A673 (cell line): ENCODE measurements around the gene ACSL5. TPM values are rescaled to one million over a fixed set of nuclear protein-coding genes. Genes with fewer than 3 reads are reported as not detected.
"Not testable (repeated sequence)": the region's sequence is repeated elsewhere in the genome, so short reads cannot be mapped to it uniquely, and the experiment has no call there.

Source experiments
- BruUV-seq: library from RNA; stranded (reverse); fragments of 400-500 nt; replicated peaks from 2 replicates; lab custom pipeline; 2021; lab: Mats Ljungman, UMichigan
- CTCF ChIA-PET: fragments of 300-600 bp; sonication (Branson Sonifier 250); formaldehyde crosslinking; loops from one replicate; lab custom pipeline; 2022; ENCODE audit warnings: antibody characterized with exemption; lab: Charles Lee
- POLR2A ChIA-PET: fragments of 300-600 bp; sonication (Branson Sonifier 250); formaldehyde crosslinking; loops from one replicate; lab custom pipeline; 2022; ENCODE audit warnings: antibody characterized with exemption; ENCODE audit not compliant: low non-redundant PET; lab: Charles Lee
- DNase-seq: peaks from one replicate; pipeline ENCODE4 v3.0.0-alpha.2; 2015; ENCODE audit warnings: low spot score
- H3K27ac ChIP-seq: fragments of 200-600 bp; sonication (generic); 2 replicates; pipeline ENCODE4 v1.5.1; 2016; ENCODE audit warnings: mixed run types, low read depth, mild to moderate bottlenecking, mixed read lengths, antibody characterized with exemption, low read length; ENCODE audit not compliant: poor library complexity, severe bottlenecking
- H3K27me3 ChIP-seq: fragments of 200-600 bp; sonication (generic); replicated peaks from 2 replicates; pipeline ENCODE4 v1.6.1; 2017; ENCODE audit warnings: mixed run types, low read depth, mild to moderate bottlenecking, mixed read lengths, antibody characterized with exemption, low read length; ENCODE audit not compliant: insufficient read depth, poor library complexity
- H3K36me3 ChIP-seq: fragments of 200-600 bp; sonication (generic); 2 replicates; pipeline ENCODE4 v1.6.1; 2016; ENCODE audit warnings: mixed run types, mild to moderate bottlenecking, mixed read lengths, antibody characterized with exemption, low read length; ENCODE audit not compliant: insufficient read depth, poor library complexity, severe bottlenecking
- H3K4me1 ChIP-seq: fragments of 200-600 bp; sonication (generic); 2 replicates; pipeline ENCODE4 v1.6.1; 2017; ENCODE audit warnings: mixed run types, mild to moderate bottlenecking, mixed read lengths, antibody characterized with exemption, low read length; ENCODE audit not compliant: insufficient read depth, poor library complexity, severe bottlenecking
- H3K4me3 ChIP-seq: fragments of 200-600 bp; sonication (generic); 2 replicates; pipeline ENCODE4 v1.5.1; 2016; ENCODE audit warnings: low read depth, mixed run types, mild to moderate bottlenecking, mixed read lengths, low read length; ENCODE audit not compliant: poor library complexity, severe bottlenecking
- H3K9me3 ChIP-seq: fragments of 200-600 bp; sonication (generic); 2 replicates; pipeline ENCODE4 v1.6.1; 2016; ENCODE audit warnings: mixed run types, low read depth, mild to moderate bottlenecking, mixed read lengths, antibody characterized with exemption, low read length; ENCODE audit not compliant: poor library complexity, severe bottlenecking
- EZH2 ChIP-seq: fragments of 200-600 bp; sonication (generic); IDR thresholded peaks from 2 replicates; pipeline ENCODE4 v1.6.1; 2017; ENCODE audit warnings: borderline replicate concordance, low read depth, mild to moderate bottlenecking, mixed read lengths, antibody characterized with exemption, low read length; ENCODE audit not compliant: poor library complexity, severe bottlenecking
- intact Hi-C: fragments of 100-400 bp; cut with micrococcal nuclease; formaldehyde crosslinking; loops from one replicate; pipeline ENCODE4 v1.10.0; 2022; ENCODE audit not compliant: unreplicated experiment
- total RNA-seq: library from RNA; stranded (reverse); gene quantifications from 2 replicates; pipeline ENCODE4 v1.2.3, GENCODE V29; 2021
- TF ChIP-seq, protein P1 (sequence below): fragments of 300-800, 200-600 bp; sonication (generic); conservative IDR thresholded peaks from 2 replicates; pipeline ENCODE4 v1.5.1; 2017; ENCODE audit warnings: low read depth, mild to moderate bottlenecking, antibody characterized with exemption, low read length, moderate library complexity, mixed read lengths

ACSL5 gene
- total RNA-seq, 1 experiment from 2014 or later = 1.0 TPM

DNA sequence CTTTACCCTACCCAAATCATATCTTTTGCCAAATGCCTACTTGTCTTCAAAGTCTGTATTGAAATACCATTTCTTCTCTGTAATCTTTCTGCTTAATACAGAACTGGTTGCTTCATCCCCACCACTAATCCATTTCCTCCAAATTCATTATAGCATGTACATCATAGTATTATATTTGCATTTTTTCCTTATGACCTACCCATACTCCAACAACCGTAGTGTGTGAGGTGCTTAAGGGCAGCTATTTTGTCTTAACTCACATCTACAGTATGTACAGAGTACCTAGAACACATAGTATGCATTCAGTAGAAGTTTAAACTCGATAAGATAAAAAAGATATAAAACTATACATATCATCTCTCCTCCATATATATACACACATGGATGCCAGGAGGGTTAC, 23.7 kb downstream of the ACSL5 start:
- BruUV-seq = no TSS peak
- intact Hi-C loops = no loop called here
- no peaks in the 10 kb centered on the region for H3K4me1 ChIP-seq
- no peaks in the 10 kb centered on the region for H3K9me3 ChIP-seq
- no peaks in the 10 kb centered on the region for H3K27me3 ChIP-seq
- no peak overlapping the region for H3K4me3 ChIP-seq
- ChIA-PET CTCF (no interaction called here), POLR2A (no interaction called here)
- no peak overlapping the region for H3K27ac ChIP-seq
- no peak for TF ChIP-seq EZH2
- TF ChIP-seq, protein P1, sequence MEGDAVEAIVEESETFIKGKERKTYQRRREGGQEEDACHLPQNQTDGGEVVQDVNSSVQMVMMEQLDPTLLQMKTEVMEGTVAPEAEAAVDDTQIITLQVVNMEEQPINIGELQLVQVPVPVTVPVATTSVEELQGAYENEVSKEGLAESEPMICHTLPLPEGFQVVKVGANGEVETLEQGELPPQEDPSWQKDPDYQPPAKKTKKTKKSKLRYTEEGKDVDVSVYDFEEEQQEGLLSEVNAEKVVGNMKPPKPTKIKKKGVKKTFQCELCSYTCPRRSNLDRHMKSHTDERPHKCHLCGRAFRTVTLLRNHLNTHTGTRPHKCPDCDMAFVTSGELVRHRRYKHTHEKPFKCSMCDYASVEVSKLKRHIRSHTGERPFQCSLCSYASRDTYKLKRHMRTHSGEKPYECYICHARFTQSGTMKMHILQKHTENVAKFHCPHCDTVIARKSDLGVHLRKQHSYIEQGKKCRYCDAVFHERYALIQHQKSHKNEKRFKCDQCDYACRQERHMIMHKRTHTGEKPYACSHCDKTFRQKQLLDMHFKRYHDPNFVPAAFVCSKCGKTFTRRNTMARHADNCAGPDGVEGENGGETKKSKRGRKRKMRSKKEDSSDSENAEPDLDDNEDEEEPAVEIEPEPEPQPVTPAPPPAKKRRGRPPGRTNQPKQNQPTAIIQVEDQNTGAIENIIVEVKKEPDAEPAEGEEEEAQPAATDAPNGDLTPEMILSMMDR = no peak
- DNase-seq = no peak
- H3K36me3 ChIP-seq = no peaks in the 10 kb centered on the region

DNA sequence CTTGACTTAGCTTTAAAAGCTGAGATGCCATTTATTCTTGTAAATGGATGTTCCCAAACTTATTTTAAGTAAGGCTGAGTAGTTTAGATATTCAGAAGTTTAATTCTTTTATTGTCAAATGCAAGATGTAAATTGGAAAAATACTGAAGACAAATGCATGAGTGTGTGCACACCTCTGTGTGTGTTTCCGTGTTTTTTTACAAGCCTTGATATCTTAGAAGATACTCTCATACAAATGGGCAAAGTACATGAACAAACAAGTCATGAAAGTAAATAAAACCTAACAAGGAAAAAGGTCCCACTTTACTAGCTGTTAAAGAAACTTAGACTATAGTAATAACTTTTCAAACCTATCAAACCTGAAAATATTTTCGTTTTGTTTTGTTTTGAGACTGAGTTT, 29.0 kb downstream of the ACSL5 start:
- H3K4me3 ChIP-seq = no peak overlapping the region
- POLR2A ChIA-PET = no interaction called here
- H3K36me3 ChIP-seq = no peaks in the 10 kb centered on the region
- intact Hi-C loops = no loop called here
- TF ChIP-seq EZH2 = no peak
- TF ChIP-seq, protein P1 = no peak
- no peak overlapping the region for H3K27ac ChIP-seq
- CTCF ChIA-PET = no interaction called here
- H3K27me3 ChIP-seq = no peaks in the 10 kb centered on the region
- H3K4me1 ChIP-seq = no peaks in the 10 kb centered on the region
- no TSS peak for BruUV-seq
- DNase-seq = no peak
- no peaks in the 10 kb centered on the region for H3K9me3 ChIP-seq

DNA sequence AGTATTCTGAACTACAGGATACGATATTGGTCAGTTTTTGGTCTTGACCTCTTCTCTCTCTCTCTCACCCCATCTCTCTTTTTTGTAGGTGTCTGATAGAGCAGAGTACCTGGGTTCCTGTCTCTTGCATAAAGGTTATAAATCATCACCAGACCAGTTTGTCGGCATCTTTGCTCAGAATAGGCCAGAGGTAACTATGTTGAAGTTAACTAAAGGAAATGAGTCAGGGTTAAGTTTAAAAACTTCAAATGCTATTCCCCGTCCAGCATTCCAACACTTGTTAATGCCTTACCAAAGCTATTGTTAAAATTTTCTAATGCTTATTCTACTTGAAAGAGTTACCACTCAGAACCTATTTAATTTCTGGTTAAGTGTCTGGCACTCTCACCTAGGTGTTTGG, 30.7 kb downstream of the ACSL5 start:
- intact Hi-C loops = no loop called here
- Histone ChIP-seq H3K36me3 (no peaks in the 10 kb centered on the region), H3K27me3 (peaks cover 6% of the 10 kb centered on the region), H3K4me1 (no peaks in the 10 kb centered on the region), H3K9me3 (no peaks in the 10 kb centered on the region), H3K4me3 (no peak overlapping the region), H3K27ac (no peak overlapping the region)
- TF ChIP-seq, protein P1 = no peak
- TF ChIP-seq EZH2 = no peak
- BruUV-seq = no TSS peak
- no peak for DNase-seq
- CTCF ChIA-PET = interaction anchor here (0.6 kb wide), 1 partner anchor 89 kb away, joined by 3 read pairs; no protein-coding TSS in a partner anchor
- POLR2A ChIA-PET = no interaction called here

DNA sequence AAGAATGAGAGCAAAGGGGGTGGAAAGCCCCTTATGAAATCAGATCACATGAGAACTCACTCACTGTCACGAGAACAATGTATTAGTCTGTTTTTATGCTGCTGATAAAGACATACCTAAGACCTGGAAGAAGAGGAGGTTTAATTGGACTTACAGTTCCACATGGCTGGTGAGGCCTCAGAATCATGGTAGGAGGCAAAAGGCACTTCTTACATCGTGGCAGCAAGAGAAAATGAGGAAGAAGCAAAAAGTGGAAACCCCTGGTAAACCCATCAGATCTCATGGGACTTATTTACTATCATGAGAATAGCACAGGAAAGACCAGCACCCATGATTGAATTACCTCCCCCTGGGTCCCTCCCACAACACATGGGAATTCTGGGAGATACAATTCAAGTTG, 32.9 kb downstream of the ACSL5 start:
- POLR2A ChIA-PET, H3K27me3 ChIP-seq, DNase-seq, H3K27ac ChIP-seq, H3K36me3 ChIP-seq, BruUV-seq, H3K4me1 ChIP-seq, H3K9me3 ChIP-seq, CTCF ChIA-PET, intact Hi-C loops, H3K4me3 ChIP-seq: not testable (repeated sequence)
